Measurements from ENCODE around the gene FGFR4.

DNA sequence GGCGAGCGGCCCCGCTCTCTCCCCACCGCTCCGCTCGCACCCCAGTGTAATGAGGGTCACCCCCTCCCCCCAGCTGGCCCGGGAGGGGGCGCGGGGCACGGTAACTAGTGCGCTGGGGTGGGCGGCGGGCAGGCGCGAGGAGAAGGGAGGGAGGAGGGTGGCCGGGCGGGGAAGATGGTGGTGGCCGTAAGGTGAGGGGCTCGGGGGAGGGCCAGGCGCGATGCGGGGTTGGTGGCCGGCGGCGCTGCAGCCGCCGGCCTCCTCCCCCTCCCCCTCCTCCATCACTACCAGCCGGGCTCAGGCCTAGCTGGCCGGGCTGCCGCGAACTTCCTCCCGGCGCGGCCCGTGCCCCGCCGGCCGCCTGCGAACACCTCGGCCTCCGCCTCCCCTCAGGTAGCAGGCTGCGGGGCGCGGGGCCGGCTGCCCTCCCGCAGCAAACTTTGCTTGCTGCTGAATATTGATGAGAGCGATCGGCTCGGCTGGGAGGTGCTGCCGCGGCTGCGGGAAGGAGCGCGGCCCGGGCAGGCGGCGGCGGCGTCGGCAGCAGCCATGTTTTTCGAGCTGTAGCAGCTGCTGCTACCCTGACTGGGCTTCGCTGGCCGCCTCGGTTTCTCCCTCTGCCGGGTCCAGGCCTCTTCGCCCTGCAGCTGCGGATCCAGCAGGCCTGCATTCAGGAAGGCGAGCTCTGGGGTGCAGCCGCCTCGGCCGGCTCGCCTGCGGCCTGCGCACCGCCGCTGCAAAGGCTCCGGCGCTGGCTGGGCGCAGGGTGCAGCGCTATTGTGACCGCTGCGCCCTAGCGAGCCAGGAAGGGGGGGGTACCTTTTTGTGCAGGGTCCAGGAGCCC, 47.4 kb downstream of the FGFR4 start:
- TF ChIP-seq, protein P1, sequence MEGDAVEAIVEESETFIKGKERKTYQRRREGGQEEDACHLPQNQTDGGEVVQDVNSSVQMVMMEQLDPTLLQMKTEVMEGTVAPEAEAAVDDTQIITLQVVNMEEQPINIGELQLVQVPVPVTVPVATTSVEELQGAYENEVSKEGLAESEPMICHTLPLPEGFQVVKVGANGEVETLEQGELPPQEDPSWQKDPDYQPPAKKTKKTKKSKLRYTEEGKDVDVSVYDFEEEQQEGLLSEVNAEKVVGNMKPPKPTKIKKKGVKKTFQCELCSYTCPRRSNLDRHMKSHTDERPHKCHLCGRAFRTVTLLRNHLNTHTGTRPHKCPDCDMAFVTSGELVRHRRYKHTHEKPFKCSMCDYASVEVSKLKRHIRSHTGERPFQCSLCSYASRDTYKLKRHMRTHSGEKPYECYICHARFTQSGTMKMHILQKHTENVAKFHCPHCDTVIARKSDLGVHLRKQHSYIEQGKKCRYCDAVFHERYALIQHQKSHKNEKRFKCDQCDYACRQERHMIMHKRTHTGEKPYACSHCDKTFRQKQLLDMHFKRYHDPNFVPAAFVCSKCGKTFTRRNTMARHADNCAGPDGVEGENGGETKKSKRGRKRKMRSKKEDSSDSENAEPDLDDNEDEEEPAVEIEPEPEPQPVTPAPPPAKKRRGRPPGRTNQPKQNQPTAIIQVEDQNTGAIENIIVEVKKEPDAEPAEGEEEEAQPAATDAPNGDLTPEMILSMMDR (IDR thresholded peaks at IDR 0.05): no peak
- TF ChIP-seq POLR2A (IDR thresholded peaks at IDR 0.05): peak; percentile 29 to 59 (median 50)

All from body of pancreas (tissue), 4 donors.